HAP-1 (cell line): ENCODE data around the gene SLC12A7.
"Not testable (repeated sequence)": the region's sequence is repeated elsewhere in the genome, so short reads cannot be mapped to it uniquely, and the experiment has no call there.

Experiments
- DNase-seq, 2 experiments: peaks; one replicate each; pipeline ENCODE4 v3.0.0-alpha.2; 2016 to 2020; ENCODE audit warnings: low spot score in 2 of 2
- H3K27me3 ChIP-seq: fragments of 250-450 bp; sonication (Bioruptor Pico); 2 replicates; pipeline ENCODE4 v1.5.1; 2020; ENCODE audit warnings: low read depth, mild to moderate bottlenecking, moderate library complexity
- H3K36me3 ChIP-seq: fragments of 250-450 bp; sonication (Bioruptor Pico); replicated peaks from 2 replicates; pipeline ENCODE4 v1.5.1; 2020; ENCODE audit warnings: mild to moderate bottlenecking
- H3K4me1 ChIP-seq: fragments of 250-450 bp; sonication (Bioruptor Pico); 2 replicates; pipeline ENCODE4 v1.5.1; 2020; ENCODE audit warnings: mild to moderate bottlenecking
- H3K4me3 ChIP-seq: fragments of 250-450 bp; sonication (Bioruptor Pico); 2 replicates; pipeline ENCODE4 v1.5.1; 2020; ENCODE audit warnings: mild to moderate bottlenecking, moderate library complexity
- H3K9me3 ChIP-seq: fragments of 250-450 bp; sonication (Bioruptor Pico); 2 replicates; pipeline ENCODE4 v1.5.1; 2020; ENCODE audit warnings: mild to moderate bottlenecking, moderate library complexity
- in situ Hi-C: fragments of 300-500 bp; cut with MboI; formaldehyde crosslinking; loops from 3 replicates; pipeline ENCODE4 v1.14.3; 2020; ENCODE audit warnings: low sequenced_read_pairs, inconsistent platforms, mixed read lengths

The SLC12A7 gene

GRCh38 chr5:1007221-1007680 is 104.6 kb downstream of the SLC12A7 start:
- in situ Hi-C loops: no loop called here
- Histone ChIP-seq H3K4me1 (no peaks in the 10 kb centered on the region), H3K4me3 (no peak overlapping the region), H3K9me3 (no peaks in the 10 kb centered on the region), H3K27me3 (no peaks in the 10 kb centered on the region), H3K36me3 (no peaks in the 10 kb centered on the region)
- peak in 1 of 2 experiments; percentile 10 for DNase-seq

- H3K4me1 ChIP-seq: no peaks in the 10 kb centered on the region
- in situ Hi-C loops: no loop called here
- H3K27me3 ChIP-seq: no peaks in the 10 kb centered on the region
- H3K36me3 ChIP-seq: no peaks in the 10 kb centered on the region
- no peak for DNase-seq
- no peaks in the 10 kb centered on the region for H3K9me3 ChIP-seq
- no peak overlapping the region for H3K4me3 ChIP-seq
Observed at GRCh38 chr5:1006656-1007071, 105.2 kb downstream of the SLC12A7 start.

GRCh38 chr5:1005904-1006655 is 105.8 kb downstream of the SLC12A7 start:
- no peak overlapping the region for H3K4me3 ChIP-seq
- no peaks in the 10 kb centered on the region for H3K27me3 ChIP-seq
- H3K9me3 ChIP-seq: no peaks in the 10 kb centered on the region
- in situ Hi-C loops: no loop called here
- no peaks in the 10 kb centered on the region for H3K4me1 ChIP-seq
- peak in 1 of 2 experiments; percentile 5 for DNase-seq
- H3K36me3 ChIP-seq: no peaks in the 10 kb centered on the region

GRCh38 chr5:1005249-1005851 is 106.5 kb downstream of the SLC12A7 start:
- Histone ChIP-seq H3K36me3 (no peaks in the 10 kb centered on the region), H3K4me1 (no peaks in the 10 kb centered on the region), H3K4me3 (peak overlapping the region; percentile 30), H3K27me3 (no peaks in the 10 kb centered on the region), H3K9me3 (no peaks in the 10 kb centered on the region)
- peak in 1 of 2 experiments; percentile 3 for DNase-seq
- in situ Hi-C loops: no loop called here

- no peaks in the 10 kb centered on the region for H3K4me1 ChIP-seq
- H3K36me3 ChIP-seq: no peaks in the 10 kb centered on the region
- no peaks in the 10 kb centered on the region for H3K27me3 ChIP-seq
- no peaks in the 10 kb centered on the region for H3K9me3 ChIP-seq
- H3K4me3 ChIP-seq: peak overlapping the region; percentile 30
- in situ Hi-C loops: no loop called here
- DNase-seq: peak; percentile 20 to 81
Observed at GRCh38 chr5:1004461-1005248, 107.2 kb downstream of the SLC12A7 start.

- no peaks in the 10 kb centered on the region for H3K27me3 ChIP-seq
- no peak overlapping the region for H3K4me3 ChIP-seq
- no peaks in the 10 kb centered on the region for H3K4me1 ChIP-seq
- no peaks in the 10 kb centered on the region for H3K36me3 ChIP-seq
- no peaks in the 10 kb centered on the region for H3K9me3 ChIP-seq
- in situ Hi-C loops: no loop called here
- DNase-seq: peak in 1 of 2 experiments; percentile 10
Observed at GRCh38 chr5:1003296-1003937, 108.4 kb downstream of the SLC12A7 start.

- no peak for DNase-seq
- H3K36me3 ChIP-seq: no peaks in the 10 kb centered on the region
- in situ Hi-C loops: no loop called here
- no peaks in the 10 kb centered on the region for H3K4me1 ChIP-seq
- H3K4me3 ChIP-seq: no peak overlapping the region
- no peaks in the 10 kb centered on the region for H3K27me3 ChIP-seq
- no peaks in the 10 kb centered on the region for H3K9me3 ChIP-seq
Observed at GRCh38 chr5:1002836-1003235, 109.0 kb downstream of the SLC12A7 start.

GRCh38 chr5:1002271-1002546 is 109.7 kb downstream of the SLC12A7 start:
- Histone ChIP-seq H3K9me3 (no peaks in the 10 kb centered on the region; the same call in 1 of the 2 replicates), H3K27me3 (no peaks in the 10 kb centered on the region), H3K4me3 (no peak overlapping the region), H3K4me1 (no peaks in the 10 kb centered on the region), H3K36me3 (no peaks in the 10 kb centered on the region; the same call in 1 of the 2 replicates)
- in situ Hi-C loops: no loop called here
- DNase-seq: no peak

GRCh38 chr5:1001406-1002270 is 110.2 kb downstream of the SLC12A7 start:
- in situ Hi-C loops: no loop called here
- peak in 1 of 2 experiments; percentile 5 for DNase-seq
- H3K4me3 ChIP-seq: no peak overlapping the region
- no peaks in the 10 kb centered on the region; the same call in 1 of the 2 replicates for H3K9me3 ChIP-seq
- H3K27me3 ChIP-seq: no peaks in the 10 kb centered on the region
- H3K4me1 ChIP-seq: no peaks in the 10 kb centered on the region
- no peaks in the 10 kb centered on the region; the same call in 1 of the 2 replicates for H3K36me3 ChIP-seq

- H3K36me3 ChIP-seq, H3K4me3 ChIP-seq, in situ Hi-C loops, H3K4me1 ChIP-seq, H3K9me3 ChIP-seq, H3K27me3 ChIP-seq: not testable (repeated sequence)
- peak in 1 of 2 experiments; percentile 5 for DNase-seq
Observed at GRCh38 chr5:1000831-1001230, 111.0 kb downstream of the SLC12A7 start.
